Stimulated activated CD4-positive, alpha-beta T cell treated with anti-CD3 and anti-CD28 coated beads, Interleukin-12 subunit alpha, Interleukin-12 subunit beta, amount 100 ng/mL, for 4 hours (primary cell): ENCODE measurements around the gene VEGFB.

Source experiments
- DNase-seq: peaks from one replicate; pipeline ENCODE4 v3.0.0-alpha.2; 2020

The VEGFB gene

GRCh38 chr11:64211181-64211872 is 23.1 kb upstream of the VEGFB start:
- no peak for DNase-seq

GRCh38 chr11:64216879-64217278 is 17.5 kb upstream of the VEGFB start:
- DNase-seq: no peak

DNA sequence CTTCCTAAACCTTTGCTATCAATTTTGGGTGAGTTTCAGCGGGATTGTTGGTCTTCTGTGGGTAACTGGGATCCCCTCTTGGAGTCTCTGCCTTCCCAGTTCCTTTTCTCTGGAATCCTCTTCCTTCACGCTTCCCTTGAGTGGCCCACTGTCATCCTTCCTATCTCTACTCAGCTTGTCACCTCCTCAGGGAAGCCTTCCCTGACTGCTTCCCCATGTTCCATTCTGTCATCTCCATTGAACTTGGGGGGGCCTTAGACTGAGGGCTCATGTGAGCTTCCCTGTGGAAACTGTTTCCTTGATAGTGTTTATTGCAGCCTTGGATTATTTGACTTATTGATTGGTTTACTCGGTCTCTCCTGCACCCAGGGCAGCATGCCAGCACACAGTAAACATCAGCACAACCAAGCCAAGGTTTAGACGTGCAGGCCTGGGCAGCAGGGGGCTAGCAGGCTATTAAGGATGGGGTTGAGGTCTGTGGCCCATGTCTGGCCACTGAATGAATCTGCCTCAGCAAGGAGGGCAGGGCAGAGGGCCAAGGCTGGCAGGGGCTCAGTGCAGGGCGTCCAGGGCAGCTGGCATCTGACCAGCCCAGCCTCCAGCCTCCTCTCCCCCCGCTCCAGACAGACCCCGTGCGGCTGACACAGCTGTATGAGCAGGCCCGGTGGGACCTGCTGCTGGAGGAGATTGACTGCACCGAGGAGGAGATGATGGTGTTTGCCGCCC is 15.6 kb upstream of the VEGFB start:
- no peak for DNase-seq

GRCh38 chr11:64219354-64219684 is 15.1 kb upstream of the VEGFB start:
- no peak for DNase-seq

DNA sequence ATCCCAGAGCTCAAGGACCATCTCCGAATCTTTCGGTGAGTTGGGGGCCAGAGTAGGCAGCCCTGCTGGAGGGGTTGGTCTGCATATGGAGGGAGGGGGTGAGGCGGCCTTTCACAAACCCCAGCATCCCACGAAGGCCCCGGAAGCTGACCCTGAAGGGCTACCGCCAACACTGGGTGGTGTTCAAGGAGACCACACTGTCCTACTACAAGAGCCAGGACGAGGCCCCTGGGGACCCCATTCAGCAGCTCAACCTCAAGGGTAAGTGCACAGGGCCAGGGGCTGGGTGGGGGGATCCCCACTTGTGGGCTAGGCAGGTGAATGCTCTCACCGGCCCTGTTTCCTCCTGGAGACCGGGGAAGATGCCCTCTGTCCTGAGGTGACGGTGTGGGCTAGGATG is 14.6 kb upstream of the VEGFB start:
- no peak for DNase-seq

- DNase-seq: no peak
These were observed 14.1 kb upstream of the VEGFB start for GRCh38 chr11:64220271-64220670.

GRCh38 chr11:64220798-64221197 is 13.6 kb upstream of the VEGFB start:
- DNase-seq: no peak

GRCh38 chr11:64222651-64223000 is 11.8 kb upstream of the VEGFB start:
- DNase-seq: no peak

DNA sequence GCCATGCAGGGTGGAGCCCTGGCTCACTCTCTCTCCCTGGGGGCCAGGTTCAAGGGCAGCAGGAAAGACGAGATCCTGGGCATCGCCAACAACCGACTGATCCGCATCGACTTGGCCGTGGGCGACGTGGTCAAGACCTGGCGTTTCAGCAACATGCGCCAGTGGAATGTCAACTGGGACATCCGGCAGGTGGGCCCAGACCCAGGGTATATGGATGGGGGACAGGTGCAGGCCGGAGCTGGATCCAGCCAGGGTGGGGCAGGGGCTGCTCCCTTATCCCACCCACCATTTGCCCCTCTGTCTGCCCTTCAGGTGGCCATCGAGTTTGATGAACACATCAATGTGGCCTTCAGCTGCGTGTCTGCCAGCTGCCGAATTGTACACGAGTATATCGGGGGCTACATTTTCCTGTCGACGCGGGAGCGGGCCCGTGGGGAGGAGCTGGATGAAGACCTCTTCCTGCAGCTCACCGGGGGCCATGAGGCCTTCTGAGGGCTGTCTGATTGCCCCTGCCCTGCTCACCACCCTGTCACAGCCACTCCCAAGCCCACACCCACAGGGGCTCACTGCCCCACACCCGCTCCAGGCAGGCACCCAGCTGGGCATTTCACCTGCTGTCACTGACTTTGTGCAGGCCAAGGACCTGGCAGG is 11.3 kb upstream of the VEGFB start:
- DNase-seq: no peak

DNA sequence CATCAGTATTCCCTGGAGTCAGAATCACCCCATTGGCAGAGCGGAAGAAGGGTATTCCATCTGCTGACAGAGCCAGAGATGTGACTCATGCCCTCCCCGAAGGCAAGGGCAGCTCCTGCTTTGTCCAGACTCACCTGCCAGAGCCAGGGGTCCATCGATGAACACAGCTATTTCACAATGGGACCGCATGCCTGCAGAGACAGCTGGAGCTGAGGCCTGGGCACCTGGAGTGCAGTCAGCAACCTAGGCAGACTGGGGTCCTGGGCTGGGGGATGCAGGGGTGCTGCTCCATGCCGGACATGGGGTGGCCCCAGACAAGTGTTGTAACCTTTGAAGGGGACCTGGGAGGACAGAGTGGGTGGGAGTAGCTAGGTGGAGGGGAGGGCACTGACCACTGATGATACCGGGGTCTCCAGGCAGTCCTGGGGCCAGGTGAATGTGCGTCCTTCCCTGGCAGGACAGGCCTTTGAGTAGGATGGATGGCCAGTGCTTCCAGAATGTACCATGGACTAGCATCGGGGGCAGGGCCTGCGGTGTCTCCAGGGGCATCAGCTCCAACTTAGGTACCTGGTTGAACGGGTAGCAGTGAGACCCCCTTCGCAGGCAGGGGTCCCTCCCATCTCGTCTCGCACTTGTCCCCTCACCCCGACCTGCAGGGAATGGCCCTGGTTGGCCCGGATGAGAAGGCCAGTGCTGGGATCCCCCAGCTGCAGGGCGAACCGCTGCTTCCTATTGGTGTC is 10.1 kb upstream of the VEGFB start:
- no peak for DNase-seq

GRCh38 chr11:64224891-64225607 is 9.3 kb upstream of the VEGFB start:
- no peak for DNase-seq

DNA sequence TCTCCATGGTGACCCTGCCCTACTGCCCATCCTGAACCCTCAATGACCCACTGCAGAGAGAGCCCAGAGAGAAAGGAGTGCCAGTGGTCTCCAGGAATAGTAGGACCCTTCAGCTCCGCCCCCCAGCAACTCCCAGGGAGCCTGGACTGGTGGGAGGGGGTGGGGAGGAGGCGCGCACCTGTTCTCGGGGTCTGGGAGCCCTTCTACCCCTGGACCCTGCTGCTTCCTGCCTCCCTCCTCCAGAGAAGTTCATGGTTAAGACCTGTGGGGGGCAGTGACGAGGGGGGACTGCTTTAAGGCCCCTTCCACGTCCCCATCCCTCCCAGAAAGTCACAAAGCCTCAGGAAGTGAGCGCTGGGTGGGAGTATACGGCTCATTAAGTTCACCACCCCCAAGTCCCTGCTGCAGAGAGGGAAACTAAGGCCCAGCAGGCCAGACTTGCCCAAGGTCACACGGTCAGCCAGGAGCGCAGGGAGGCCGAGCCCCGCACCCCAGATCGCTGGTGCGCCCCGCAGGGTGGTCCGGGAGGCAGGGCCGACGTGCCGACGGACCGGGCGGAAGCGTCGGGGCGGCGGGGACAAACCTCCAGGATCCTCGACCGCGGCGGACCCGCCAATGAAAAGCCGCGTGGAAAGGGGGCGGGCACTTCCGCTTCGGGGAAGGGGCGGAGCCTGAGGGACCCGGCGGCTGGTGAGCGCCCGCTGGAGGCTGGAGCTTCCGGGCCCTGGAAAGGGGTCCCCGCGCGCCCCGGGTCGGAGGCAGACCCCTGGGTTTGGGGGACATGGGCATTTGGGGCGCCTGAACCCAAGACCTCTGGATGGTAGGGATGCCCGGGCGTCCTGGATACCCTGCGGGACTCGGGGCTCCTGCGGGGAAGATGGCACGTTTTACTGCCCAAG is 8.5 kb upstream of the VEGFB start, which contains the start of the genes NUDT22 and TRPT1:
Gene NUDT22 (plus strand): TSS at position 667 of the 899 bp plus-strand sequence. CDS start 379 bp downstream, outside the sequence.
Gene TRPT1 (minus strand): TSS at position 579 of the 899 bp plus-strand sequence. CDS start 326 bp downstream, at position 253.
- peak; percentile 94 for DNase-seq

GRCh38 chr11:64226507-64227051 is 7.8 kb upstream of the VEGFB start:
- DNase-seq: peak; percentile 51

GRCh38 chr11:64227405-64227956 is 6.9 kb upstream of the VEGFB start:
- DNase-seq: no peak

DNA sequence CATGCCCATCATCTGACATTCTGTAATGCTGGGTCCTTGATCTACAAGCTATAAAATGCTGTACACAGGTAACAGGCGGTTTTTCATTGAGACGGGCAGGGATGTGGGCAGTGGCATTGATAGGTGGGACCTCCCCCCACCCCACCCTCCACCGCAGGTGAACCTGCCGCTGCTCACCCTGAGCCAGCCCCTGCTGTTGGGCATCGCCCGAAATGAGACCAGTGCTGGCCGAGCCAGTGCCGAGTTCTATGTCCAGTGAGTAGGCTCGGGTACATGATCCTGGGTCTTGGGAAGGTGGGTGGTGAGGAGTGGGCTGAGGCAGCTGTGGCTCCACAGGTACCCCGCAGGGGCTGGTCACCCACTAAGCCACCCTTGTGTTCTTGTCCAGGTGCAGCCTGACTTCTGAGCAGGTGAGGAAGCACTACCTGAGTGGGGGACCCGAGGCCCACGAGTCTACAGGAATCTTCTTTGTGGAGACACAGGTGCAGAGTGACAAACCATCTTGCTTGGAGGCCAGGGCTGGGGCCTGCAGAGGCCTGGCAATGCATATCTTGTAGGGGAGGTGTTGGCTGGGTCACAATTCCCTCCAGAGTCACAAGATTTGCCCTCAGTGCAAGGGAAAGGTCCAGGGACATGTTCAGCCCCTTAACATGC is 5.2 kb upstream of the VEGFB start:
- DNase-seq: no peak

DNA sequence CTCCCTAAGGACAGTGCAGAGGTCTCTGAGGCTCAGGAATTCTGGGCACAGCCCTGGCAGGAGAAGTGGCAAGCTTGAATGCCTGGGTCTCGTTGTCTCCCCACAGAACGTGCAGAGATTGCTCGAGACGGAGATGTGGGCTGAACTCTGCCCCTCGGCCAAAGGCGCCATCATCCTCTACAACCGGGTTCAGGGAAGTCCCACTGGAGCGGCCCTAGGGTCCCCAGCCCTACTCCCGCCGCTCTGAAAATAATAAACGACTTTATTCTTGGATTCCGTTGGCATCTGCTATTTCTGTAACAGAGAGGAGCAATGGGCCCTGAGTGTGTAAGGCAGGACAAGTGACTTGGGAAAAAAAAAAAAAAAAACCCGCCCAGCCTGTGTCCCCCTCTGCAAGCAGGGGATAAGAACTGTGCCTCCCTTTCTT is 4.6 kb upstream of the VEGFB start:
- no peak for DNase-seq

DNA sequence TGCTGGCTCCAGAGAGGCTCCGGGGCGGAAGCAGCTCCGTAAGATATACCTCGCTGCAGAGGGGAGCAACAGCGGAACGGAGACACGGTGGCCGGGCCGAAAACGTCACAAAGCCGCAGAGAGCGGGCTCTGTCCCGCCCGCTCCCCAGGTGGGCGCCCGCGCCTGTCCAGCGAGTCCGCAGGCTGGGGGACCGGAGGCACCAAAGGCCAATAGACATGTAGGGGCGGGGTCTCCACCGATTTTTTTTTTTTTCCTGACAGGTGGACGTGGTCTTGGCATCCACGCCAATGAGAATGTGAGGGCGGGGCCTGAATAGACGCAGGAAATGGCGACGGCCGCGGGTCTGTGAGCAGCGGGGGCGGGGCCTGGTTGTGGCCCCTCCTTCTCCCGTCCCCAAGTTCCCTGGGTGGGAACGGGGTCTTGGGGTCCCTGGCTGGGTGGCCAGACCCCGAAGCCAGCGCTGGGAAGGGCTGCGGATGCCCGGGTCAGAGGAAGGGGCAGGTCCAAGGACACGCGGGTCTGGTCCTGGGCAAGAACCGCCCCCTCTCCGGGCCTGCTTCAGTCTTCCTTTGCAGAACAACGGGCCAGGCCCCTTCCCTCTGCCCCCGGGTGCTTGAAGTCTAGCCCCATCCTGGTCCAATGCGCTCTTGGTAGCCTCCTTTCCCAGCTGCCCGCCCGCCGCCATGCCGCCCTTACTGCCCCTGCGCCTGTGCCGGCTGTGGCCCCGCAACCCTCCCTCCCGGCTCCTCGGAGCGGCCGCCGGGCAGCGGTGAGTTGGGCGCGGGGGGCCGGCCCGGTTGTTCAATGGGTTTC is 4.0 kb upstream of the VEGFB start, which contains the start of gene DNAJC4:
Gene DNAJC4 (plus strand): TSS at position 378 of the 814 bp plus-strand sequence. CDS start 307 bp downstream, at position 685.
- peak; percentile 85 for DNase-seq

- no peak for DNase-seq
These were observed 3.4 kb upstream of the VEGFB start for GRCh38 chr11:64230985-64231365.

- DNase-seq: no peak
These were observed 2.8 kb upstream of the VEGFB start for GRCh38 chr11:64231546-64231945.
